Mesendoderm (in vitro differentiated cells): ENCODE data around the gene LRRC72.
"Not testable (repeated sequence)": the region's sequence is repeated elsewhere in the genome, so short reads cannot be mapped to it uniquely, and the experiment has no call there.

ENCODE experiments used
- DNase-seq: peaks from one replicate; pipeline ENCODE4 v3.0.0; 2013
- H2AK5ac ChIP-seq: 2 replicates; pipeline ENCODE4 v1.6.1; 2013; ENCODE audit warnings: low read length, inconsistent platforms
- H2BK120ac ChIP-seq: 2 replicates; pipeline ENCODE4 v1.6.1; 2013; ENCODE audit warnings: low read depth, mild to moderate bottlenecking, low read length, moderate library complexity, mixed read lengths
- H2BK15ac ChIP-seq: replicated peaks from 2 replicates; pipeline ENCODE4 v1.6.1; 2013; ENCODE audit warnings: low read depth, mild to moderate bottlenecking, moderate library complexity
- H2BK5ac ChIP-seq: 2 replicates; pipeline ENCODE4 v1.6.1; 2013; ENCODE audit warnings: low read length, inconsistent platforms
- H3K18ac ChIP-seq: 2 replicates; pipeline ENCODE4 v1.6.1; 2013; ENCODE audit warnings: mild to moderate bottlenecking, low read length, mixed read lengths
- H3K23ac ChIP-seq: one replicate; pipeline ENCODE4 v1.6.1; 2013; ENCODE audit warnings: low read length
- H3K27ac ChIP-seq: 2 replicates; pipeline ENCODE4 v1.5.1; 2013; ENCODE audit warnings: low read depth, mild to moderate bottlenecking, inconsistent platforms, low read length, moderate library complexity
- H3K27me3 ChIP-seq: 2 replicates; pipeline ENCODE4 v1.6.1; 2013; ENCODE audit warnings: low read length, control low read depth, mild to moderate bottlenecking, inconsistent platforms; ENCODE audit not compliant: insufficient read depth, poor library complexity
- H3K36me3 ChIP-seq: 2 replicates; pipeline ENCODE4 v1.6.1; 2013; ENCODE audit warnings: low read length, inconsistent platforms; ENCODE audit not compliant: control insufficient read depth, insufficient read depth
- H3K4ac ChIP-seq: one replicate; pipeline ENCODE4 v1.6.1; 2013; ENCODE audit warnings: low read depth, mild to moderate bottlenecking, low read length, moderate library complexity
- H3K4me1 ChIP-seq: 2 replicates; pipeline ENCODE4 v1.6.1; 2013; ENCODE audit warnings: low read depth, low read length, inconsistent platforms; ENCODE audit not compliant: control insufficient read depth
- H3K4me2 ChIP-seq: 2 replicates; pipeline ENCODE4 v1.6.1; 2013; ENCODE audit warnings: low read length
- H3K4me3 ChIP-seq: 2 replicates; pipeline ENCODE4 v1.5.1; 2013; ENCODE audit warnings: mild to moderate bottlenecking, low read length
- H3K56ac ChIP-seq: one replicate; pipeline ENCODE4 v1.6.1; 2013; ENCODE audit warnings: low read length
- H3K79me1 ChIP-seq: 2 replicates; pipeline ENCODE4 v1.6.1; 2013; ENCODE audit warnings: low read length, inconsistent platforms
- H3K79me2 ChIP-seq: 2 replicates; pipeline ENCODE4 v1.6.1; 2013; ENCODE audit warnings: mild to moderate bottlenecking, low read length; ENCODE audit not compliant: control insufficient read depth, insufficient read depth
- H3K9ac ChIP-seq: 2 replicates; pipeline ENCODE4 v1.6.1; 2013; ENCODE audit warnings: low read length, inconsistent platforms
- H4K5ac ChIP-seq: one replicate; pipeline ENCODE4 v1.6.1; 2013; ENCODE audit warnings: low read length
- H4K8ac ChIP-seq: one replicate; pipeline ENCODE4 v1.6.1; 2013; ENCODE audit warnings: low read depth, mild to moderate bottlenecking, control low read depth, low read length, moderate library complexity
- WGBS: extraction: QIAGEN DNeasy Blood & Tissue Kit; methylation state at CpG from one replicate; pipeline ENCODE4 v1.1.7; 2013; ENCODE audit warnings: low lambda C conversion rate, missing lambda C conversion rate; ENCODE audit not compliant: insufficient coverage; ENCODE audit errors: extremely low coverage; 5-methylcytosine and 5-hydroxymethylcytosine counted together

Gene LRRC72

DNA sequence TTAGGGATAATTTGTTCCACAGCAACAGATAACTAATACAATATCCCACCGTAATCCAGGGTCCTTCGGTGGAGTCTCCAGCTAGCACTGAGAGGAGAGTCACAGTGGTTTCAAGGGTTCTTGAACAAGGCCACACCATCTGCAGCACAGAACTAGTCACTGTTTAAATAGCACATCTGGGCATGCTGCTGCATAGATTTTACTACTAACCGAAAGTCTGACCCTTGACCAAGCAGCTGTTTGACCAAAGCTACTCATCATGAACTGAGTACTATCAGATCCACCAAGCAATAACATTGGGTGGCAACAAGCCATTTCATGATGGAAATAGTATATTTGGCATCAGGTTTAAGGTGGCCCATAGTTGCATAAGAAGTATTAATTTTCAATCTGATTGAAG is 65.8 kb downstream of the LRRC72 start:
- Histone ChIP-seq H3K4me3 (no peak overlapping the region), H3K4ac (no peak overlapping the region), H2BK5ac (no peak overlapping the region), H3K4me1 (peaks cover 5% of the 10 kb centered on the region), H3K79me1 (no peaks in the 10 kb centered on the region), H3K27me3 (no peaks in the 10 kb centered on the region), H2BK15ac (no peak overlapping the region), H2AK5ac (no peak overlapping the region), H3K9ac (no peak overlapping the region), H3K56ac (no peak overlapping the region), H3K4me2 (no peak overlapping the region), H4K5ac (no peak overlapping the region), H3K36me3 (no peaks in the 10 kb centered on the region), H3K23ac (no peak overlapping the region), H3K18ac (no peak overlapping the region), H3K79me2 (no peaks in the 10 kb centered on the region), H4K8ac (no peak overlapping the region), H3K27ac (no peak overlapping the region), H2BK120ac (no peak overlapping the region)
- WGBS = no CpG with 5 or more reads among the region's 3 CpGs
- DNase-seq = no peak

DNA sequence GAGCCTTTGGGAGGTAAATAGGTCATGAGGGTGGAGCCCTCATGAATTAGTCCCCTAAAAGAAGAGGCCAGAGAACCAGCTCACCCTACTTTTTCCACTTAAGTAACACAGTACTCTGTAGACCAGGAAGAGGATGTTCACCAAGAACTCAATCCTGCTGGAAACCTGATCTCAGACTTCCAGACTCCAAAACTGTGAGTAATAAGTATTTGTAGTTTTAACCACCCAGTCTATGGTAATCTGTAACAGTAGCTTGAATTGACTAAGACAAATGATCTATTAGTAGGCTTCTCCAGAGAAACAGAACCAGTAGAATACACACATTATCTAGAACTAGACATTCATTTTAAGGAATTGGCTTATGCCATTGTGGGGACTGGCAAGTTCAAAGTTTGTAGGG is 67.4 kb downstream of the LRRC72 start:
- H3K27ac ChIP-seq = no peak overlapping the region
- no peak overlapping the region for H2BK15ac ChIP-seq
- H3K79me2 ChIP-seq = no peaks in the 10 kb centered on the region
- no peak overlapping the region for H3K9ac ChIP-seq
- no peaks in the 10 kb centered on the region for H3K36me3 ChIP-seq
- H2BK5ac ChIP-seq = no peak overlapping the region
- no peaks in the 10 kb centered on the region for H3K27me3 ChIP-seq
- DNase-seq = no peak
- no peak overlapping the region for H3K4ac ChIP-seq
- H2AK5ac ChIP-seq = no peak overlapping the region
- no peak overlapping the region for H4K8ac ChIP-seq
- H3K4me1 ChIP-seq = peaks cover 4% of the 10 kb centered on the region
- no peak overlapping the region for H2BK120ac ChIP-seq
- H3K23ac ChIP-seq = no peak overlapping the region
- no peak overlapping the region for H3K56ac ChIP-seq
- H3K18ac ChIP-seq = no peak overlapping the region
- no peak overlapping the region for H3K4me2 ChIP-seq
- H3K4me3 ChIP-seq = no peak overlapping the region
- H3K79me1 ChIP-seq = no peaks in the 10 kb centered on the region
- H4K5ac ChIP-seq = no peak overlapping the region

DNA sequence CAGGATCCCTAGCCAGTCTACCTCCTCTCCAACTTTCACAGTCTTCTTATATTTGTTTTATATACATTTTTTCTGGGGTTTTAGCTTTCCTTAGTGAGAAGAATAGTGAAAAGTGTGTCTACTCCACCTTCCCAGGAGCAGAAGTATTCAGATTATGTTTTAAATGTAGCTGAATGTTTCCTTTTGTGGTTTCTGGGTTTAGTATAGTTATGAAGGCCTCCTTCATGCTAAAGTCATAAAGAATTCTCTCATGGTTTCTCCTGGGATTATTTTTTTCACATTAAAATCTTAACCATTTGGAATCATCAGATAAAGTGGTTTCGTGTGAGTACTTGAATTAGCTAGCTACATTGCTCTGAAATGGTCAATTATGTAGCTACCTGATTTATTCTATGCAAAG is 68.1 kb downstream of the LRRC72 start:
- Histone ChIP-seq H3K23ac (no peak overlapping the region), H3K79me2 (no peaks in the 10 kb centered on the region), H3K18ac (no peak overlapping the region), H3K27ac (no peak overlapping the region), H2BK120ac (no peak overlapping the region), H3K9ac (no peak overlapping the region), H3K4me3 (no peak overlapping the region), H3K27me3 (no peaks in the 10 kb centered on the region), H3K4me1 (peaks cover 4% of the 10 kb centered on the region), H2BK5ac (no peak overlapping the region), H2AK5ac (no peak overlapping the region), H4K8ac (no peak overlapping the region), H3K4ac (no peak overlapping the region), H4K5ac (no peak overlapping the region), H3K36me3 (no peaks in the 10 kb centered on the region), H2BK15ac (no peak overlapping the region), H3K4me2 (no peak overlapping the region), H3K79me1 (no peaks in the 10 kb centered on the region), H3K56ac (no peak overlapping the region)
- no peak for DNase-seq
- WGBS = no CpG with 5 or more reads among the region's 1 CpG

DNA sequence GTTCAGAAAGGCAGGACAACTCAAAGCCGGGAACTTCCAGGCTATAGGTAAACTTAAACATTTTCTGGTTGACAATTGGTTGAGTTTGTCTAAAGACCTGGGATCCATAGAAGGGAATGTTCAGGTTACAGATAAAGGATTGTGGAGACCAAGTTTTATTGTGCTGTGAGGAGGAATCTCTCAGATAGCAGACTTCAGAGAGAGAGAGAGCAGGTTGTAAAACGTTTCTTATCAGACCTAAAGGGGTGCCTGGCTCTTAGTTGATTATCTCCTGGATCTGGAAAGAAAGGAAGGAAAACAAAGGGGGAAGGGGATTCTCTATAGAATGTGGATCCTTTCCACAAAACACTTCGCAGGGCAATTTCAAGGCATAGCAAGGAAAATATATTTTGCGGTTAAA is 69.0 kb downstream of the LRRC72 start:
- H3K79me2 ChIP-seq, H3K79me1 ChIP-seq, H3K36me3 ChIP-seq, H3K4ac ChIP-seq, H2AK5ac ChIP-seq, H3K9ac ChIP-seq, H3K56ac ChIP-seq, H3K27me3 ChIP-seq, H3K23ac ChIP-seq, H4K5ac ChIP-seq, H3K4me1 ChIP-seq, H3K4me3 ChIP-seq, H2BK5ac ChIP-seq, H3K4me2 ChIP-seq, H4K8ac ChIP-seq, H2BK120ac ChIP-seq: not testable (repeated sequence)
- peak overlapping the region; percentile 95 for H3K18ac ChIP-seq
- WGBS = no CpG with 5 or more reads among the region's 4 CpGs
- peak overlapping the region; percentile 79 for H3K27ac ChIP-seq
- peak overlapping the region; percentile 36 for H2BK15ac ChIP-seq
- peak; percentile 85 for DNase-seq

DNA sequence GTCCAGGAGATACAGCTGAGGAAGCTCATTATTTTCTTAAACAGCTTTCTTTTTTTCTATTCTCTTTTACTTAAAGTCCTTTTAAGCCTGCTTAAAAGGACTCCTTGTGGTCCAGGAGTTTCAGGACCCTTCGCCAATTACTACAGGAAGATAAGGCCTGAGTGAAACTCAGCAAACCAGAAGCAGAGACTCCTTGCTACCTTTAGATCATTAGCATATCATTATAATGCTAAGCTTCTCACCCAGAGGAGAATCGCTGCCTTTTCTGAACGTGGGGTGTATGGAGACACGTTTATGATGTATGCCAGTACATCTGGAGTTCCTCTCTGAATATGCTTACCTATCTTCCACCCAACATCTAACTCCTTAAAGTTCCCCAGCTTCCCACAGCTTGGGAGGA is 71.4 kb downstream of the LRRC72 start:
- Histone ChIP-seq H3K4me1 (peaks cover 4% of the 10 kb centered on the region), H3K4me3 (no peak overlapping the region), H2AK5ac (no peak overlapping the region), H3K36me3 (no peaks in the 10 kb centered on the region), H4K8ac (no peak overlapping the region), H3K4ac (no peak overlapping the region), H3K27ac (no peak overlapping the region), H3K23ac (no peak overlapping the region), H3K18ac (no peak overlapping the region), H3K56ac (no peak overlapping the region), H3K79me1 (no peaks in the 10 kb centered on the region), H2BK5ac (no peak overlapping the region), H2BK15ac (no peak overlapping the region), H2BK120ac (no peak overlapping the region), H3K79me2 (no peaks in the 10 kb centered on the region), H4K5ac (no peak overlapping the region), H3K4me2 (no peak overlapping the region), H3K9ac (no peak overlapping the region), H3K27me3 (no peaks in the 10 kb centered on the region)
- WGBS = no CpG with 5 or more reads among the region's 4 CpGs
- peak; percentile 19 for DNase-seq

DNA sequence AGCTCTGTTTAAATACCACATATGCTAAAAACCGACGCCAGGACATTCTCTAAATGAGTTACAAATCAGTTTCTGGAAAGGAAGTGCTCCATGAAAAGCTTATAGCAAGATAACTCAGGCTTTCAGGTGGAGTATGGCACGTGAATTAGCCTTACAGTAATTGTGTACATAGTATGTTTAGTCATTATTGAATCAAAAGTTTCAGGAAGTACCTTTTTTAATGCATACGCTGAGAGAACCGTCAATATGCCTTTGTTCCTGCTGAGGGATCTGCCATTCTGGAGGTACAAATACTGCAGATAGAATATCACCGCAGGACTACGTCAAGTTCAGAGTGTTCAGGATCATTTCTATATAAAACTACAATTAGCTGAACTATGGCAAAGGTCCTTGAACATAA is 73.2 kb downstream of the LRRC72 start:
- H3K9ac ChIP-seq = no peak overlapping the region
- DNase-seq = no peak
- H2BK5ac ChIP-seq = no peak overlapping the region
- no peak overlapping the region for H3K27ac ChIP-seq
- H2BK15ac ChIP-seq = no peak overlapping the region
- H2AK5ac ChIP-seq = no peak overlapping the region
- H3K79me1 ChIP-seq = no peaks in the 10 kb centered on the region
- H2BK120ac ChIP-seq = no peak overlapping the region
- H3K79me2 ChIP-seq = no peaks in the 10 kb centered on the region
- H3K56ac ChIP-seq = no peak overlapping the region
- H3K18ac ChIP-seq = no peak overlapping the region
- H3K4ac ChIP-seq = no peak overlapping the region
- no peak overlapping the region for H4K5ac ChIP-seq
- no peaks in the 10 kb centered on the region for H3K27me3 ChIP-seq
- WGBS = no CpG with 5 or more reads among the region's 7 CpGs
- H4K8ac ChIP-seq = no peak overlapping the region
- no peak overlapping the region for H3K4me2 ChIP-seq
- H3K23ac ChIP-seq = no peak overlapping the region
- peaks cover 3% of the 10 kb centered on the region for H3K36me3 ChIP-seq
- peaks cover 4% of the 10 kb centered on the region for H3K4me1 ChIP-seq
- H3K4me3 ChIP-seq = no peak overlapping the region
